GM12874 (cell line): ENCODE results near the gene SMAD6.

Source experiments
- CTCF ChIP-seq: IDR thresholded peaks from 2 replicates; pipeline ENCODE4 v1.5.1; 2011; ENCODE audit warnings: low read depth, mild to moderate bottlenecking, control low read depth, low read length, moderate library complexity; ENCODE audit not compliant: insufficient read depth

Gene SMAD6

GRCh38 chr15:66752078-66752477 is 50.0 kb downstream of the SMAD6 start:
- no peak for TF ChIP-seq CTCF

GRCh38 chr15:66753687-66754377 is 51.8 kb downstream of the SMAD6 start:
- TF ChIP-seq CTCF, result no peak

DNA sequence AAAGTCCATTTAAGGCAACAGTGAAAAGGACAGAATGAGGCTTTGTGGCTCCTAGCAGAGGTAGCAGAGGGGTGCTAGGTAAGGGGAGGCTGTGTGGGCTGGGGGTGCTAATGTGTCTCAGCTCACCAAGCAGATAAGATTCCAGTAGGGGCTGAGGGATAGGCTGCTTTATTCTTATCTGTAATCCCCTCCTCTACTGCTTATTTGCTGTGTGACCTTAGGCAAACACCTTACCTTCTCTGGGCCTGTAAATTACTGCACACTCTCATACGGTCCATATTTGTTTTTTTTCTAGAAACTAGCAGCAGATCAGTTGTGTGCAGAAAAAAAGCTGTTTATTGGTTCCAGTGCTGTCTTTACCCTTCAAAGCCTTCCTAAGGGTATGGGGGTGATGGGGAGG is 52.8 kb downstream of the SMAD6 start:
- TF ChIP-seq CTCF, result no peak

- no peak for TF ChIP-seq CTCF
These were observed 53.4 kb downstream of the SMAD6 start for GRCh38 chr15:66755298-66756068.

DNA sequence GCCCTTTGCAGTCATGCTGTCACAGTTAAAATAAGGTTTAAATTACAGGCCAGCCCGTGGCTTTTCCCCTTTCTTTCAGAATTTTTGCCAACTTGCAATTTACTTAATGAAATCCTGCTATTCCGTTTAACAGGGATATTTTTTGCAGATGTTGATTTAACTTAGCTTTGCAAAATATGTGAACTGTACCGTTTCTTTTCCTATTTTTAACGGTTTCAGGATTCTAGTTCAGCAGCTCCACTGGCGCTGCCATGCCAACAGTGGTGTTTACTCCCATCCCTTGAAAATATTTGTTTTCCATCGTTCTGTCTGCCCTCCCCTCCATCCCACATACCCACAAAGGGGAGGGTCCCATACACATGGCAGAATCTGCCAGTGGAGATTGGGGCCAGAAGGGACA is 54.3 kb downstream of the SMAD6 start:
- no peak for TF ChIP-seq CTCF

DNA sequence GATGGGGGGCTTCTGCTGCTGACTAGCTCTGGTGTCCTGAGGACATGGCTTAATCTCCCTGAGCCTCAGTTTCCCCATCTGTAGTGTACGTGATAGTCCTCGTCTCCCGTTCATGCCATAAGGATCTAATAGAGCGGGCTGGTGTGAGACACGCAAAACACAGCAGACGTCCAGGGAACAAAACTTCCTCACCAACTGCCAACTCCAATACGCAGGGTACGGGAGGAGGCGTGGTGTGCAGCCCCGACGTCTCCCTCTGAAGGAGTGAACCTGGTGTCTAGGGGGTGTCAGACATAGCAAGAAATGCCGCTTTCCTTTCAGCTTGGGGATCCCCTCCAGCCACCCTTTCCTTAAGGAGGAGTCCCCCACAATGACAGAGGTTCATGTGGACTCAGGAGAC is 55.0 kb downstream of the SMAD6 start:
- TF ChIP-seq CTCF, result no peak

DNA sequence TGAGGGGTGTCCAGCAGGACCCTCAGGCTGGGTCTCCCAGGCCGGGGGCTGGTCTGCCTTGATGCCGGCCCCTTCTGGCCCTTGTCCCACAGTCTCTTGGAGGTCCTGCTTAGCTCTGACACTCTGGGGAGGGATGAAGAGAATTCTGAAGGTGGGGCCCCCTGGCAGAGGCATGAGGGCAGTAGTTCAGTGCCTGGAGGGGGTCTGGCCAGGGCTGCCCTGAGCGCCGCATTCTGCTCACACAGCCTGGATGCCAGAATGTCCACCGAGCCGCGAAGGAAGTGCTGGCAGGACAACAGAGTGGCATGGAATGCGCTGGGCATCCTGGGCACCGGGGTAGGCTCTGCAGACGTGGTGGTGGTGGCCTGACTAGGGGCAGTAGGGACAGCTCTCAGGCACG is 55.5 kb downstream of the SMAD6 start:
- no peak for TF ChIP-seq CTCF
